ENCODE results near the gene MYL6B. TPM values are rescaled to one million over a fixed set of nuclear protein-coding genes. Genes with fewer than 3 reads are reported as not detected.

MYL6B gene
- total and polyA plus RNA-seq, 9 donors: 32.8 to 99.2 (median 73.4) TPM

DNA sequence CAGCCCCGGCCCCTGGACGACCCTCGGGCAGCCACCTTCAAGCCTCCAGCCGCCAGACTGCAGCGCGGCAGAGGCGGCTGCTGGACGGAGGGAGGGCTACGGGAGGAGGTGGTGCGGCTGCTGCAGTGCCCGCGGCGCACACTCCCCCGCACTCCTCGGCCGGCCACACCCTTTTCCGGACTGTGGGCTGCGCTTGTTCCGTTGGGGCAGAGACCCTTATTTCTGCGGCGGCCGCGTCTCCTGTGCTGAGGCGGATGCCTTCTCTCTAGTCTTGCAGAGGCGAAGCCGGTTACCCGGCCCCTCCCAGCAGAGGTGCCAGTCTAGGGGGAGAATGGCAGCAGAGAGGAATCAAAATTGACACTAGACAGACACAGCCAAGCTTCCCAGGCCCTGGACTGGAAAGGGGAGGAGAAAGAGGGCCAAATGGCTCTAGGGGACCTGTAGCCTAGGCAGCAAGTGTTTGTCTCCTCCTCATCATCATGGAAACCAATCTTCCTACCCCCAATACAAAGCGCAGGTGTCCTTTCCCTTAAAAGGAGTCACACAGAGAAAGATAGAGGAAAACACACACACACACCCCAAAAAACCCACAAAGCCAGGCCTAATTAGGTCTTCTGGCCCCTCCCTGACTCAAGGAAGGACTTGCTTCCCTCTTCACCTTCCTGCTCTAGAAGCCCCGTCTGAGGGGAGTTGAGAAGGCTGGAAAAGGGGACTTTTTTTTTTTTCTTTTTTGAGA lies 23.0 kb upstream of the MYL6B start:
- peaks cover 9% of the 10 kb centered on the region for H3K4me1 ChIP-seq (ENCODE audit: insufficient read depth)
- peak; percentile 74 to 84 (median 74) for DNase-seq
- peak overlapping the region; percentile 78 to 90 for H3K27ac ChIP-seq
- TF ChIP-seq POLR2A (IDR thresholded peaks at IDR 0.05): peak; percentile 20
- TF ChIP-seq, protein P1, sequence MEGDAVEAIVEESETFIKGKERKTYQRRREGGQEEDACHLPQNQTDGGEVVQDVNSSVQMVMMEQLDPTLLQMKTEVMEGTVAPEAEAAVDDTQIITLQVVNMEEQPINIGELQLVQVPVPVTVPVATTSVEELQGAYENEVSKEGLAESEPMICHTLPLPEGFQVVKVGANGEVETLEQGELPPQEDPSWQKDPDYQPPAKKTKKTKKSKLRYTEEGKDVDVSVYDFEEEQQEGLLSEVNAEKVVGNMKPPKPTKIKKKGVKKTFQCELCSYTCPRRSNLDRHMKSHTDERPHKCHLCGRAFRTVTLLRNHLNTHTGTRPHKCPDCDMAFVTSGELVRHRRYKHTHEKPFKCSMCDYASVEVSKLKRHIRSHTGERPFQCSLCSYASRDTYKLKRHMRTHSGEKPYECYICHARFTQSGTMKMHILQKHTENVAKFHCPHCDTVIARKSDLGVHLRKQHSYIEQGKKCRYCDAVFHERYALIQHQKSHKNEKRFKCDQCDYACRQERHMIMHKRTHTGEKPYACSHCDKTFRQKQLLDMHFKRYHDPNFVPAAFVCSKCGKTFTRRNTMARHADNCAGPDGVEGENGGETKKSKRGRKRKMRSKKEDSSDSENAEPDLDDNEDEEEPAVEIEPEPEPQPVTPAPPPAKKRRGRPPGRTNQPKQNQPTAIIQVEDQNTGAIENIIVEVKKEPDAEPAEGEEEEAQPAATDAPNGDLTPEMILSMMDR (IDR thresholded peaks at IDR 0.05): peak in 1 of 3 donors; percentile 10
- TF ChIP-seq EP300 (IDR thresholded peaks at IDR 0.05): no peak
- no peaks in the 10 kb centered on the region for H3K27me3 ChIP-seq
- H3K4me3 ChIP-seq: peak overlapping the region; percentile 63
- H3K9me3 ChIP-seq: no peaks in the 10 kb centered on the region
- H3K36me3 ChIP-seq: no peaks in the 10 kb centered on the region
- WGBS, 3 donors: 2% methylated on average over 29 of the region's 29 CpGs
- intact Hi-C loops (cut with DNase I): loop anchor here in 3 of 4 donors (2.0 to 10.0 kb wide), 3 partner anchors 59 to 335 kb away; partner anchors contain the start of genes NABP2 (in 2 of the 3), RNF41 (in 2 of the 3), SPRYD4 (in 2 of the 3) and SMARCC2 (in 1 of the 3)

DNA sequence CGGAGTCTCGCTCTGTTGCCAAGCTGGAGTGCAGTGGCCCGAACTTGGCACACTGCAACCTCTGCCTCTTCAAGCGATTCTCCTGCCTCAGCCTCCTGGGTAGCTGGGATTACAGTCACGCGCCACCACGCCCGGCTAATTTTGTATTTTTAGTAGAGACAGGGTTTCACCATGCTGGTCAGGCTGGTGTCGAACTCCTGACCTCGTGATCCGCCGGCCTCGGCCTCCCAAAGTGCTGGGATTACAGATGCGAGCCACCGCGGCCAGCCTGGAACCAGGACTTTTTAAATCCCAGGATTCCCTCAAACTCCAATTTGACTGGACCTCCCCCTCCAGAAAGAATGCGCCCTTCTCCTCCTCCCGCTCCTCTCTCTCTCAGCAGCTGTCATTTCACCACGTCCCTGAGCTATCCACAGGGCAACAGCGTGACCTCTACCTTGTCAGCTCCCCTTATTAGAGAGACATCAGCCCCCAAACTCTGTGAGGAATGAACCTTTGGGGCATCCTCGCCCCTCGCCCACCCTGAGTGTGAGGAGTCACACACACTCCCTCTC lies 22.4 kb upstream of the MYL6B start:
- no peak for DNase-seq
- no peaks in the 10 kb centered on the region for H3K36me3 ChIP-seq
- 53 to 60% (median 54%) methylated on average over 22 of the region's 22 CpGs for WGBS, 3 donors
- H3K4me3 ChIP-seq: no peak overlapping the region
- H3K27ac ChIP-seq: peak overlapping the region; percentile 44 to 78
- H3K27me3 ChIP-seq: no peaks in the 10 kb centered on the region
- intact Hi-C loops (cut with DNase I): loop anchor here in 3 of 4 donors (2.0 to 10.0 kb wide), 3 partner anchors 59 to 335 kb away; partner anchors contain the start of genes NABP2 (in 2 of the 3), RNF41 (in 2 of the 3), SPRYD4 (in 2 of the 3) and SMARCC2 (in 1 of the 3)
- TF ChIP-seq EP300 (IDR thresholded peaks at IDR 0.05) (no peak), POLR2A (IDR thresholded peaks at IDR 0.05) (no peak)
- TF ChIP-seq, protein P1 (IDR thresholded peaks at IDR 0.05): no peak
- peaks cover 9% of the 10 kb centered on the region for H3K4me1 ChIP-seq (ENCODE audit: insufficient read depth)
- H3K9me3 ChIP-seq: no peaks in the 10 kb centered on the region

DNA sequence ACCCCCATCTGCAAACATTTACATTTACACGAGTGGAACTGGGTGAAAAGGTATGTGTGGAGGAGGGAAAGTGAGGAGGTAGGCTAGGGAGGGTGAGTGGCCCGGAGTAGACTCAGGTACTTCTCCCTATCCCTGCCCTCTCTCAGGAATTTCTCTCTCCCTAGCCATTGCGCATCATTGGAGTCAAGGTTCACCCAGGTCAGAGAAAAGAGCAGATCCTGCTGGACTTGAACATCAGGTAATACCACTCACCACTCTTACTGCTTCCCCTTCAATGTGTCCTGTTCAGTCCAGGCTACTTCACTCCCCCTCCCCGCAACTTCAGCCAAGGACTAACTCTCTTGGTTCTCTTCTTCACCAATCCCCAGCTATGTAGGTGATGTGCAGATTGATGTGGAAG lies 21.5 kb upstream of the MYL6B start:
- 81 to 83% (median 82%) methylated on average over 4 of the region's 4 CpGs for WGBS, 3 donors
- no peak overlapping the region for H3K27ac ChIP-seq
- H3K4me3 ChIP-seq: no peak overlapping the region
- H3K27me3 ChIP-seq: no peaks in the 10 kb centered on the region
- intact Hi-C loops (cut with DNase I): no loop called here
- H3K9me3 ChIP-seq: no peaks in the 10 kb centered on the region
- no peak for TF ChIP-seq EP300 (IDR thresholded peaks at IDR 0.05)
- TF ChIP-seq POLR2A (IDR thresholded peaks at IDR 0.05): no peak
- TF ChIP-seq, protein P1 (IDR thresholded peaks at IDR 0.05): no peak
- peaks cover 9% of the 10 kb centered on the region for H3K4me1 ChIP-seq (ENCODE audit: insufficient read depth)
- DNase-seq: no peak
- no peaks in the 10 kb centered on the region for H3K36me3 ChIP-seq

DNA sequence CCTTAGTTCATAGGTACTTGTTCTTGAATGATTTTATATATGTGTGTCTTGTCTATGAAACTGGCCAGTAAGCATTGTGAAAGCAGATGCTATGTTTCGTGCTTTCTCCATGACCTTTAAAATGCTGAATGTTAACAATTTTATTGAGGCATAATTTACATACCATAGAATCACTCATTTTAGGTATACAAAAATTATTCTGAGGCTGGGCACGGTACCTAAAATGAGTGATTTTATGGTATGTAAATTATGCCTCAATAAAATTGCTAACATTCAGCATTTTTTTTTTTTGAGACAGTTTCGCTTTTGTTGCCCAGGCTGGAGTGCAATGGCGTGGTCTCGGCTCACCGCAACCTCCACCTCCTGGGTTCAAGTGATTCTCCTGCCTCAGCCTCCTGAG lies 17.5 kb upstream of the MYL6B start:
- Histone ChIP-seq H3K4me3 (no peak overlapping the region), H3K4me1 (ENCODE audit: insufficient read depth) (no peaks in the 10 kb centered on the region), H3K9me3 (no peaks in the 10 kb centered on the region), H3K36me3 (no peaks in the 10 kb centered on the region), H3K27ac (no peak overlapping the region), H3K27me3 (no peaks in the 10 kb centered on the region)
- WGBS, 3 donors: 94 to 96% (median 95%) methylated on average over 6 of the region's 6 CpGs
- no peak for DNase-seq
- TF ChIP-seq, protein P1 (IDR thresholded peaks at IDR 0.05): no peak
- TF ChIP-seq EP300 (IDR thresholded peaks at IDR 0.05): no peak
- no peak for TF ChIP-seq POLR2A (IDR thresholded peaks at IDR 0.05)
- intact Hi-C loops (cut with DNase I): no loop called here
